ENCODE measurements around the gene GSG1L.

The GSG1L gene

DNA sequence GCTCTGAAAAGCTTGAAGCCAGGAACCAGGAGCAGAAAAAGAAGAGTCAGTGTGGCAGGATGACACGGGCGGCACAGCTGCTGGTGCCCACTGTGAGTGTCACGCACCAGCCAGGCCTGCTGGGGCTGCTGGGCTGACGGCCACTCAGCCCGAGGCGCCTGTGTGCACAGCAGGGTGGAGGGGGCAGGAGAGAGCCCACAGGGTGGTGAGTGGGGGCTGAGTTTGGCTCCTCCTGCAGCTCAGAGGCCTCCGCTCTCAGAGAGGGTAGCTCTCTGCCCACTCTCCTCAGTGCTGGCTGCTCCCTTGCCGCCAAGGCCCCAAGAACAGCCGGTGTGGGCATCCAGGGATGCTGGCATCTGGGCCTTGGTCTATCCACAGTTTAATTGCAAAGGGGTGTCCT is 59.6 kb downstream of the GSG1L start:
- TF ChIP-seq, protein P1, sequence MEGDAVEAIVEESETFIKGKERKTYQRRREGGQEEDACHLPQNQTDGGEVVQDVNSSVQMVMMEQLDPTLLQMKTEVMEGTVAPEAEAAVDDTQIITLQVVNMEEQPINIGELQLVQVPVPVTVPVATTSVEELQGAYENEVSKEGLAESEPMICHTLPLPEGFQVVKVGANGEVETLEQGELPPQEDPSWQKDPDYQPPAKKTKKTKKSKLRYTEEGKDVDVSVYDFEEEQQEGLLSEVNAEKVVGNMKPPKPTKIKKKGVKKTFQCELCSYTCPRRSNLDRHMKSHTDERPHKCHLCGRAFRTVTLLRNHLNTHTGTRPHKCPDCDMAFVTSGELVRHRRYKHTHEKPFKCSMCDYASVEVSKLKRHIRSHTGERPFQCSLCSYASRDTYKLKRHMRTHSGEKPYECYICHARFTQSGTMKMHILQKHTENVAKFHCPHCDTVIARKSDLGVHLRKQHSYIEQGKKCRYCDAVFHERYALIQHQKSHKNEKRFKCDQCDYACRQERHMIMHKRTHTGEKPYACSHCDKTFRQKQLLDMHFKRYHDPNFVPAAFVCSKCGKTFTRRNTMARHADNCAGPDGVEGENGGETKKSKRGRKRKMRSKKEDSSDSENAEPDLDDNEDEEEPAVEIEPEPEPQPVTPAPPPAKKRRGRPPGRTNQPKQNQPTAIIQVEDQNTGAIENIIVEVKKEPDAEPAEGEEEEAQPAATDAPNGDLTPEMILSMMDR (IDR thresholded peaks at IDR 0.05; ENCODE audit: insufficient read depth, low read length, poor library complexity, severe bottlenecking): no peak
- no peak for DNase-seq (ENCODE audit: extremely low read depth, insufficient read length)
- Histone ChIP-seq H3K4me3 (replicated peaks; ENCODE audit: low read depth, low read length) (no peak overlapping the region), H3K27me3 (replicated peaks; ENCODE audit: control insufficient read depth, insufficient read depth, low read length) (no peaks in the 10 kb centered on the region; the same call in 1 of the 2 replicates), H3K36me3 (ENCODE audit: control insufficient read depth, insufficient read depth, low read length) (no peaks in the 10 kb centered on the region)

DNA sequence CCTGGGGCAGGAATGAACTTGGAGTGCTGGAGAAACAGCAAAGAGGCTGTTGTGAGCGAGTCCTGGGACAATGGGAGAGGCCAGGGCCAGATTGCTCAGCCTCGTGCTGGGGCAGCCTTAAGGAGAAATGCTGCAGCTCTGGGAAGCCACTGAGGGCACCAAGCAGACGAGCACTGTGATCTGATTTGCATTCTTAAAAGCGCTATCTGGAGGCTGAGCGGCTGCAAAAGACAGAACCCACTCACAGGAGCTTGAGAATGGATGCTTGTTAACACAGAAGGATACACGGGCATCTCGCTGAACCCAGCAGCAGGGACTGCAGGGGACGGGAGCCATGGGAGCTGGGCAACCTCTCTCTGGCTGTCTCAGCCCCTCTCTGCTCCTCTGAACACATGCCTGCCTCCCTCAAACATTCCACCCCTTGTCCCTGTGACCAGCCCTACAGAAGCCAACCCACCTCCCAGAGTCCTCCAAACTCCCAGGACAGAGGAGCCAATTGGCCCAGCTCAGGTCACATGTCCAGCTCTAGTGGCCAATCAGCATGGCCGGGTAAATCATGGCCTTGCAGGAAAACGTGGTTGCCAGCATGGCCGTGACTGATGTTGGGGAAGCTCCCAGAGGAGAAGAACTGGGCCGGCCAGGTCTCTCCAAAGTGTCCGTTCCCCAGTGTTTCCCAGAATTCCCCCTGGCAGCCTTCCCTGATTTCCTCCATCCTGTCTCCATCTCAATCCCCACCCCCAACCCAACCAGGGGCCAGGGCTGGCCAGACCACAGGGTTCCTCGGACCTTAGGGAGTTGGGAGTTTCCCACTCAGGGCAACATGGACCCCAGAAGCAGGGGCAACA is 60.3 kb downstream of the GSG1L start:
- DNase-seq (ENCODE audit: extremely low read depth, insufficient read length): no peak
- Histone ChIP-seq H3K4me3 (replicated peaks; ENCODE audit: low read depth, low read length) (no peak overlapping the region), H3K36me3 (ENCODE audit: control insufficient read depth, insufficient read depth, low read length) (no peaks in the 10 kb centered on the region), H3K27me3 (replicated peaks; ENCODE audit: control insufficient read depth, insufficient read depth, low read length) (no peaks in the 10 kb centered on the region; the same call in 1 of the 2 replicates)
- TF ChIP-seq, protein P1 (IDR thresholded peaks at IDR 0.05; ENCODE audit: insufficient read depth, low read length, poor library complexity, severe bottlenecking): no peak

DNA sequence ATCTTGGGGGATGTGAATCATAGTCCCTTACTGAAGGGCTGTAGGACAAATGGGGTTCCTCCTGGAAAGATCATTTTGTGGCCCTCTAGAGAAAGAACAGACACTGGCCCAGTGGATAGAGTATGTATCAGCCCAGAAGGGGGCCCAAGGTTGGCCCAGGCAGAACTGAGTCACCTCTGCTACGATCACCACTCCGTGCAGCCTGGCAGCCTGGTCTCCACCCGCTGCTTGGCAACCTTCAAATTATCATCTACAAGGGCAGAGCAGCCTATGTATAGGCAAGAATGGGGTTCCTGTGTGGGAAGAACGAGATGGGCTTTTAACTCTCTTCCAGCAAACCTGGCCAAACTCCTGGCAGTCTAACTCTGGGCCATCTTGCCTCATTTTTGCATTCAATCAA is 61.9 kb downstream of the GSG1L start:
- TF ChIP-seq, protein P1 (IDR thresholded peaks at IDR 0.05; ENCODE audit: insufficient read depth, low read length, poor library complexity, severe bottlenecking): no peak
- no peak overlapping the region for H3K4me3 ChIP-seq (replicated peaks; ENCODE audit: low read depth, low read length)
- no peaks in the 10 kb centered on the region; the same call in 1 of the 2 replicates for H3K27me3 ChIP-seq (replicated peaks; ENCODE audit: control insufficient read depth, insufficient read depth, low read length)
- DNase-seq (ENCODE audit: extremely low read depth, insufficient read length): no peak
- no peaks in the 10 kb centered on the region for H3K36me3 ChIP-seq (ENCODE audit: control insufficient read depth, insufficient read depth, low read length)

DNA sequence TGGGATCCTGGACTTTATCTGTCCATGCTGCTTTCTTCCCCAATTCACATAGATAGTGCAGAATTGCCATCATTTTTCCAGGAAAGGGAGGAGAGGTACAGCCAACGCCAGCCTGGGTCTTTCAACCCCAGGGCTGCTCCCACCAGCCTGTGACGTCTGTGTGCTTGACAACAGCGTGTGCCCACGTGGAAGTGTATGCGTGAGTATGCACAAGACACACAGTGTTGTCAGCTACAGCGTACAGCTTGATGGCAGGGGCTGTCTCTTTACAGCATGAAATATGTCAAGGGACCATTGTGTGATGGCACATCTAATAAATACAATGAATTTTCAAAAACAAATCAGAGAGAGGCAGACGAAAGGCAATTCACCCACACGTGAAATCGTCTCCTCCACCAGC is 62.3 kb downstream of the GSG1L start:
- Histone ChIP-seq H3K4me3 (replicated peaks; ENCODE audit: low read depth, low read length) (no peak overlapping the region), H3K36me3 (ENCODE audit: control insufficient read depth, insufficient read depth, low read length) (no peaks in the 10 kb centered on the region), H3K27me3 (replicated peaks; ENCODE audit: control insufficient read depth, insufficient read depth, low read length) (no peaks in the 10 kb centered on the region; the same call in 1 of the 2 replicates)
- DNase-seq (ENCODE audit: extremely low read depth, insufficient read length): no peak
- TF ChIP-seq, protein P1 (IDR thresholded peaks at IDR 0.05; ENCODE audit: insufficient read depth, low read length, poor library complexity, severe bottlenecking): no peak

DNA sequence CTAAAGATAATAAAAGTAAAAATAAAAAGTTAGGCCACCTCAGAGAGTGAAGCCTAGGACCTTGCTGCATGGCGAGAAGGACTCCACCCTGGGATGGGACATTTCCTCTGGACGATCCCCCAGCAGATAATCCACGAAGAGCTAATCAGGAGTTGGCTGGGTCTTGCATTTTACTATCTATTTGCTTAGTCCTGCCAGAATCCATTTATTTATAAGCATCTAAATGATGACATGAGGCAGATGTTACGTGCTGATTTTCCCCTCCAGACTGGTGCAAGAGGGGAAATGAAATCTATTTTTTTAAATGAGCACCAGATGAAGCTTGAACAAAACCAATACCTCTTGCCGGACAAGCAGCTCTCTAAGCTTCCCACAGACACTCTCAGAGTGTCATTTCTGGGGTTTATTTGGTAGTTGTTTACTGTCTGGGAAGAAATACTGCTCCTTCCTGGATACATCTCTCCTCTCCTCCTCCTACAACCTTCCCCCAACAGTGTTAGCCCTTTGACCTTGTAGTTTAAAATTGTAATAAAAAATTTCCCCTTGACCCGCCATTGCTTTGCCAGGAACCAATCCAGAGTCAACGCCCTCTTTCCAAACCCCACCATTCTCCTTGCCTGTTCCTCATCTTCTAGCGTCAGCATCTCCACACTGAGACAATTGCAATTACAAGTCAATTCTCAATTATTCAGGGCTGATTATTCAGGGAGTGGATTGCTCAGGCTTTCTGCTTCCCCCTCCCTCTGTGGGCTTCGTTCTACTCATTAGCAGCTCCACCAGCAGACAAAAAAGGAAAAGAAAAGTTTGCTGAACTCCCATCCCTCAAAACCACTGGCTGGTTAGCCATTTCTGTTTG is 63.0 kb downstream of the GSG1L start:
- H3K36me3 ChIP-seq (ENCODE audit: control insufficient read depth, insufficient read depth, low read length): no peaks in the 10 kb centered on the region
- H3K4me3 ChIP-seq (replicated peaks; ENCODE audit: low read depth, low read length): no peak overlapping the region
- no peak for DNase-seq (ENCODE audit: extremely low read depth, insufficient read length)
- TF ChIP-seq, protein P1 (IDR thresholded peaks at IDR 0.05; ENCODE audit: insufficient read depth, low read length, poor library complexity, severe bottlenecking): no peak
- no peaks in the 10 kb centered on the region; the same call in 1 of the 2 replicates for H3K27me3 ChIP-seq (replicated peaks; ENCODE audit: control insufficient read depth, insufficient read depth, low read length)
